Measurements from ENCODE around the gene CA12. TPM values are rescaled to one million over a fixed set of nuclear protein-coding genes. Genes with fewer than 3 reads are reported as not detected.

The CA12 gene
- total and polyA plus RNA-seq, 9 of the 15 experiments (the other 6 are each of a cell fraction or from before 2014, with no cell fraction given) = 0.01 to 0.78 (median 0.15) TPM; not detected in 1

DNA sequence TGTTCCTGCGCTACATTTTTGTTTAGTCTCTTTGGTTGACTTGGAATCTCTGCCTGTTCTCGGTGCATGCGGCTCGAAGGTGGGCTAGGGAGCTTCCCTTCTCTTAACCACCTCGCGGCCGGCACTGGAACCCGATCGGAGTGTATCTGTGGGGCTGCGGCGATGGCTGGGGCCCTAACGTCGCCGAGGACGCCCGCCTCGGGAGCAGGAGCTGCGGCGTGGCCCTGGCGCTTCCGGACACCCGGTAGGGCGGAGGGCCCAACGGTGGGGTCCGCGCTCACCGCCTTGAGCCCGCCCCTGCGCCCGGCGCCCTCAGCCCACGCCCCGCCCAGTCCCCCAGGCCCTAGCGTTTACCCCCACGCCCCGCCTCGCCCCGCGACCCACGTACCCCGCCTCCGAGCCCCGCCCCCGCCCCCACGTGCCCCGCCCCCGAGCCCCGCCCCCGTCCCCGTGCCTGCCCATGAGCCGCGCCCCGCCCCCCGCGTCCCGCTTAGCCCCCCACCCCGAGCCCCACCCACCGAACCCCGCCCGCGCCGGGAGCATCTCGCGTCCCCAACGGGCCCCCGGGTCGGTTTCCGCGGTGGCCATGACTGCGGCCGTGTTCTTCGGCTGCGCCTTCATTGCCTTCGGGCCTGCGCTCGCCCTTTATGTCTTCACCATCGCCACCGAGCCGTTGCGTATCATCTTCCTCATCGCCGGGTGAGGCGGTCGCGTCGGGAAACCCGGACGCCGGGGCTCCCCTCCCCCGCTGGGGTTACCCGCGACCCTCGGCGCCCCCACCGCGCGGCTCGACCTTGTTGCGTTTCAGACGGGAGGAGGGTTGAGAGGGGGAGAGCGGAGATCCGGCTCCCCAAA is 104.4 kb downstream of the CA12 start, which contains the start of gene APH1B (continued):
- TF ChIP-seq, protein P1, sequence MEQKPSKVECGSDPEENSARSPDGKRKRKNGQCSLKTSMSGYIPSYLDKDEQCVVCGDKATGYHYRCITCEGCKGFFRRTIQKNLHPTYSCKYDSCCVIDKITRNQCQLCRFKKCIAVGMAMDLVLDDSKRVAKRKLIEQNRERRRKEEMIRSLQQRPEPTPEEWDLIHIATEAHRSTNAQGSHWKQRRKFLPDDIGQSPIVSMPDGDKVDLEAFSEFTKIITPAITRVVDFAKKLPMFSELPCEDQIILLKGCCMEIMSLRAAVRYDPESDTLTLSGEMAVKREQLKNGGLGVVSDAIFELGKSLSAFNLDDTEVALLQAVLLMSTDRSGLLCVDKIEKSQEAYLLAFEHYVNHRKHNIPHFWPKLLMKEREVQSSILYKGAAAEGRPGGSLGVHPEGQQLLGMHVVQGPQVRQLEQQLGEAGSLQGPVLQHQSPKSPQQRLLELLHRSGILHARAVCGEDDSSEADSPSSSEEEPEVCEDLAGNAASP (IDR thresholded peaks at IDR 0.05) = no peak
- TF ChIP-seq BRD4 (IDR thresholded peaks at IDR 0.05) = peak; percentile 69; the same call in 1 of the 2 replicates
- TF ChIP-seq ATF7 (IDR thresholded peaks at IDR 0.05) = peak; percentile 14; the same call in 1 of the 2 replicates
- no peak for TF ChIP-seq TBL1XR1 (IDR thresholded peaks at IDR 0.05; ENCODE audit: low read length in 2 of 2)
- no peak for TF ChIP-seq NFXL1 (CRISPR knock-in tag; IDR thresholded peaks at IDR 0.05)
- no peak for TF ChIP-seq ZNF140 (CRISPR knock-in tag; IDR thresholded peaks at IDR 0.05)
- no peak for TF ChIP-seq ATF1 (CRISPR knock-in tag; IDR thresholded peaks at IDR 0.05)
- peak; percentile 31; the same call in 1 of the 2 replicates for TF ChIP-seq ATF1 (tag; IDR thresholded peaks at IDR 0.05)
- peak; percentile 59 for TF ChIP-seq EP400 (IDR thresholded peaks at IDR 0.05)
- 0 out of 2 replicates have a peak, but pooled peaks have one; percentile 13 for TF ChIP-seq SMARCE1 (IDR thresholded peaks at IDR 0.05)
- no peak for TF ChIP-seq ARHGAP35 (IDR thresholded peaks at IDR 0.05; ENCODE audit: partially characterized antibody)
- TF ChIP-seq PML (IDR thresholded peaks at IDR 0.05; ENCODE audit: low read length) = no peak
- no peak for TF ChIP-seq ETV6 (IDR thresholded peaks at IDR 0.05; ENCODE audit: borderline replicate concordance in 1 of 2, low read depth in 2 of 2, low read length in 1 of 2)
- no peak for TF ChIP-seq ETV6 (CRISPR knock-in tag; IDR thresholded peaks at IDR 0.05; ENCODE audit: borderline replicate concordance)
- peak; percentile 54; the same call in 1 of the 2 replicates for TF ChIP-seq ETS1 (conservative IDR thresholded peaks at IDR 0.05; ENCODE audit: control insufficient read depth, low read depth, low read length)
- TF ChIP-seq ELK1 (CRISPR knock-in tag; IDR thresholded peaks at IDR 0.05) = no peak
- TF ChIP-seq BACH1 (tag; IDR thresholded peaks at IDR 0.05) = no peak; the same call in 1 of the 2 replicates
- TF ChIP-seq, protein P2, sequence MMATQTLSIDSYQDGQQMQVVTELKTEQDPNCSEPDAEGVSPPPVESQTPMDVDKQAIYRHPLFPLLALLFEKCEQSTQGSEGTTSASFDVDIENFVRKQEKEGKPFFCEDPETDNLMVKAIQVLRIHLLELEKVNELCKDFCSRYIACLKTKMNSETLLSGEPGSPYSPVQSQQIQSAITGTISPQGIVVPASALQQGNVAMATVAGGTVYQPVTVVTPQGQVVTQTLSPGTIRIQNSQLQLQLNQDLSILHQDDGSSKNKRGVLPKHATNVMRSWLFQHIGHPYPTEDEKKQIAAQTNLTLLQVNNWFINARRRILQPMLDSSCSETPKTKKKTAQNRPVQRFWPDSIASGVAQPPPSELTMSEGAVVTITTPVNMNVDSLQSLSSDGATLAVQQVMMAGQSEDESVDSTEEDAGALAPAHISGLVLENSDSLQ (IDR thresholded peaks at IDR 0.05) = no peak
- TF ChIP-seq ZNF224 (CRISPR knock-in tag; IDR thresholded peaks at IDR 0.05) = no peak
- no peak for TF ChIP-seq STAG1 (CRISPR knock-in tag; IDR thresholded peaks at IDR 0.05; ENCODE audit: borderline replicate concordance)
- TF ChIP-seq, protein P3, sequence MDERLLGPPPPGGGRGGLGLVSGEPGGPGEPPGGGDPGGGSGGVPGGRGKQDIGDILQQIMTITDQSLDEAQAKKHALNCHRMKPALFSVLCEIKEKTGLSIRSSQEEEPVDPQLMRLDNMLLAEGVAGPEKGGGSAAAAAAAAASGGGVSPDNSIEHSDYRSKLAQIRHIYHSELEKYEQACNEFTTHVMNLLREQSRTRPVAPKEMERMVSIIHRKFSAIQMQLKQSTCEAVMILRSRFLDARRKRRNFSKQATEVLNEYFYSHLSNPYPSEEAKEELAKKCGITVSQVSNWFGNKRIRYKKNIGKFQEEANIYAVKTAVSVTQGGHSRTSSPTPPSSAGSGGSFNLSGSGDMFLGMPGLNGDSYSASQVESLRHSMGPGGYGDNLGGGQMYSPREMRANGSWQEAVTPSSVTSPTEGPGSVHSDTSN (CRISPR knock-in tag; IDR thresholded peaks at IDR 0.05; ENCODE audit: low read depth) = no peak
- TF ChIP-seq, protein P3 (tag; conservative IDR thresholded peaks at IDR 0.05; ENCODE audit: low read depth) = no peak
